ENCODE results near the gene CDR2. TPM values are rescaled to one million over a fixed set of nuclear protein-coding genes. Genes with fewer than 3 reads are reported as not detected.

CDR2 gene
- total RNA-seq, 1 donor from 2014 or later = 18.9 TPM

DNA sequence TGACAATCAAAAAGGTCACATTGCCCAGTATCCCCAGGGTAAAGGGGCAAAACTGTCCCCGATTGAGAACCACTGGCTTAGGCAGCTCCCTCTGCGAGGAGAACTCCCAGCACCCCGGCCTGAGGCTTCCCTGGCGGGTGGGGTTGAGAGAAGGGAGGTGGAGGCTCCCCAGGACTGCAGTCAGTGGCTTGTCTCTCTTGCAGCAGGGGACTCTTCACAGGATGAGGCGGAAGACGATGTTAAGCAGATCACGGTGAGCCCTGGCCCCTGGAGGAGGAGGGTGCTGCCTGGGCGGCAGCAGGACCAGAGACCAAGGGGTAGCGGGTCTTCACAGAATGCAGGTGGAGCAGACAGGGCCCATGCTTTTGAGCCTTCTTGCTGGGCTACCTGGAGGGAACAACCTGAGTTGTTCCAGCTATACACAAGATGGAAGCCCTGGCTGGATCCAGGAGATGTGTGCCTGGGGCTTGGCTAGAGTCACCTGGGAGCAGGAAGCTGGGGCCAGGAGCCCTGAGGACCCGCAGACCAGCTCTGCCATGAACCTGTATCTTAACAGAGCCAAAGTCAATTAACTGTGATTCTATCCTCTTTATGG is 60.4 kb downstream of the CDR2 start:
- H3K27ac Mint-ChIP-seq = no peak overlapping the region
- TF ChIP-seq, protein P1, sequence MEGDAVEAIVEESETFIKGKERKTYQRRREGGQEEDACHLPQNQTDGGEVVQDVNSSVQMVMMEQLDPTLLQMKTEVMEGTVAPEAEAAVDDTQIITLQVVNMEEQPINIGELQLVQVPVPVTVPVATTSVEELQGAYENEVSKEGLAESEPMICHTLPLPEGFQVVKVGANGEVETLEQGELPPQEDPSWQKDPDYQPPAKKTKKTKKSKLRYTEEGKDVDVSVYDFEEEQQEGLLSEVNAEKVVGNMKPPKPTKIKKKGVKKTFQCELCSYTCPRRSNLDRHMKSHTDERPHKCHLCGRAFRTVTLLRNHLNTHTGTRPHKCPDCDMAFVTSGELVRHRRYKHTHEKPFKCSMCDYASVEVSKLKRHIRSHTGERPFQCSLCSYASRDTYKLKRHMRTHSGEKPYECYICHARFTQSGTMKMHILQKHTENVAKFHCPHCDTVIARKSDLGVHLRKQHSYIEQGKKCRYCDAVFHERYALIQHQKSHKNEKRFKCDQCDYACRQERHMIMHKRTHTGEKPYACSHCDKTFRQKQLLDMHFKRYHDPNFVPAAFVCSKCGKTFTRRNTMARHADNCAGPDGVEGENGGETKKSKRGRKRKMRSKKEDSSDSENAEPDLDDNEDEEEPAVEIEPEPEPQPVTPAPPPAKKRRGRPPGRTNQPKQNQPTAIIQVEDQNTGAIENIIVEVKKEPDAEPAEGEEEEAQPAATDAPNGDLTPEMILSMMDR (conservative IDR thresholded peaks at IDR 0.05) = no peak
- peaks cover 9% of the 10 kb centered on the region for H3K36me3 Mint-ChIP-seq
- H3K4me1 Mint-ChIP-seq (ENCODE audit: unreplicated experiment) = no peaks in the 10 kb centered on the region
- no peaks in the 10 kb centered on the region for H3K27me3 Mint-ChIP-seq
- no peak overlapping the region for H3K4me3 Mint-ChIP-seq
- no peak for DNase-seq (ENCODE audit: extremely low spot score, unreplicated experiment)
- no peaks in the 10 kb centered on the region for H3K9me3 Mint-ChIP-seq

DNA sequence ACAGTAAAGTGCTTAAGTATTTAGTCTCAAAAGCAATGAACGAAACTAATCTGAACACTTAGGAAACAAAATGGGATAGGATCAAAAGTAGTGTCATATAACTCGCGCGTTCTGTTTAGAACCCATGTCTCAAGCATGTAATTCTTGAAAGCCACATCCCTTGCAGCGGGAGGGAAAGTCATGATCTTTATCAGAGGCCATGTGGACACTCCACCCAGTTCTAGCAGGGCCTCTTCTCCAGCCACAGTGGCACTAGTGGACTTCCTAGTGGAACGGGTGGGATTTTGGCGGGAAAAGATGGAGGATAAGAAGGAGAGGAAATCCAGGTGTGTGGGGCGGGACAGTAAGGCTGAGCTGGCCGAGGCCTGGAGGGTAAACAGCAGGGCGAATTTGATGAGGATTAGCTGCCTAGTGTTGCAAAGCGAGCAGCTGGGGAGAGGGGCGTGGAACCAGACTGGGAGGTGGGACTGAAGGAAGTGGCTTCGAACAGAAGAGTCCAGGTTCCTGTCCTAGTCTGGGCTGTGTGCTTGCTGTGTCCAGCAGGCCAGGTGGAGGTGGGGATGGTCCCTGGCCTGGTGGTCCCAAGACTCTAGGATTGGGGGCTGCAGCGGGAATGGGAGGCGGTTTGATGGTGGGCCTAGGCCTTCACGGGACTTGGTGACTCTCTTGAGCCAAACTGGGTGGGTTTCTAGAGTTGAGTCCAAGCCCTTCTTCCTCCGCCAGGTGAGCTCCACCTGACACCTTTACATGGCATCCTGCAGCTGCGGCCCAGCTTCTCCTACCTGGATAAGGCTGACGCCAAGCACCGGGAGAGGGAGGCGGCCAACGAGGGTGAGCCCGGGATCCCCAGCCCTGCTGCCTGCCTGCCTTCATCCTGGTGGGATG is 61.3 kb downstream of the CDR2 start:
- TF ChIP-seq, protein P1 (conservative IDR thresholded peaks at IDR 0.05) = no peak
- Mint-ChIP-seq H3K27me3 (no peaks in the 10 kb centered on the region), H3K4me1 (ENCODE audit: unreplicated experiment) (no peaks in the 10 kb centered on the region), H3K27ac (no peak overlapping the region), H3K36me3 (peaks cover 10% of the 10 kb centered on the region), H3K9me3 (no peaks in the 10 kb centered on the region), H3K4me3 (no peak overlapping the region)
- no peak for DNase-seq (ENCODE audit: extremely low spot score, unreplicated experiment)

DNA sequence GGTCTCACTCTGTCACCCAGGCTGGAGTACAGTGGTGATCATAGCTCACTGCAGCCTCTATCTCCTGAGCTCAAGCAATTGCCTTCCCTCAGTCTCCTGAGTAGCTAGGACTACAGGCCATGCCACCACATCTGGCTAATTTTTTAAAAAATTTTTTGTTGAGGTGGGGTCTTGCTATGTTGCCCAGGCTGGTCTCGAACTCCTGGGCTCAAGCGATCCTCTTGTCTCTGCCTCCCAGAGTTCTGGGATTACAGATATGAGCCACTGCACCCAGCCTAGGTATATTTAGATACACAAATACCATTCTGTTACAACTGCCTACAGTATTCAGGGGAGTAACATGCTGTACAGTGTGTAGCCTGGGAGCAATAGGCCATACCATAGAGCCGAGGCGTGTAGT is 62.9 kb downstream of the CDR2 start:
- DNase-seq (ENCODE audit: extremely low spot score, unreplicated experiment) = no peak
- no peak overlapping the region for H3K4me3 Mint-ChIP-seq
- H3K4me1 Mint-ChIP-seq (ENCODE audit: unreplicated experiment) = no peaks in the 10 kb centered on the region
- H3K9me3 Mint-ChIP-seq = no peaks in the 10 kb centered on the region
- H3K36me3 Mint-ChIP-seq = peaks cover 13% of the 10 kb centered on the region
- H3K27me3 Mint-ChIP-seq = no peaks in the 10 kb centered on the region
- TF ChIP-seq, protein P1 (conservative IDR thresholded peaks at IDR 0.05) = no peak
- H3K27ac Mint-ChIP-seq = no peak overlapping the region

DNA sequence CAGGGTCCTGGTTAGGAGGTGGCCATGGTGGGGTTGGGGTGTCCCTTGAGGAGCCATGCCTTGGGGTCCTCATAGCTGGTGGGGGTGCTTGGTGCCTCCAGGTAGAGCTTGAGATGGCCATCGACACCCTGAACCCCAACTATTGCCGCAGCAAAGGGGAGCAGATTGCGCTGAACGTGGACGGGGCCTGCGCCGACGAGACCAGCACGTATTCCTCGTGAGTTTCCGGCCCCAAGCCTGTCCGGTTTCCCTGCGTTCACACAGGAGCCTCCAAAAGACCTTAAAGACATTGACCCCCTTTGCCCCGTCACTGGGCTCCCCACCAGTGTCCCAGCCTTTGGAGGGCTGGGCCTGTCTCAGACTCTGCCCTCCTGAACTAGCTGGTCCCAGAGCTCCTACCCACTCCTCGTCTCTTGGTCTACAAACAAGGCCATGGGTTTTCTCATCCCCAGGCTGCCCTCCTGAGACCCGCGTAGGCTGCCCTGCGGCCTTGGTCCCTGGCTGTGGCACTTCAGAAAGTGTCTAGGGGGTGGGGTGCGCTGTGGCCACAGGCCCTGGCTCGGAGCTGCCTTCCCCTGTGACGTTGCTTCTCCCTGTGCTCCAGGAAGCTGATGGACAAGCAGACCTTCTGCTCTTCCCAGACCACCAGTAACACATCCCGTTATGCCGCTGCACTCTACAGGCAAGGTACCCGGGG is 65.4 kb downstream of the CDR2 start:
- Mint-ChIP-seq H3K4me1 (ENCODE audit: unreplicated experiment) (no peaks in the 10 kb centered on the region), H3K27ac (no peak overlapping the region), H3K27me3 (no peaks in the 10 kb centered on the region), H3K4me3 (no peak overlapping the region), H3K9me3 (no peaks in the 10 kb centered on the region), H3K36me3 (peaks cover 16% of the 10 kb centered on the region)
- no peak for DNase-seq (ENCODE audit: extremely low spot score, unreplicated experiment)
- TF ChIP-seq, protein P1 (conservative IDR thresholded peaks at IDR 0.05) = no peak

DNA sequence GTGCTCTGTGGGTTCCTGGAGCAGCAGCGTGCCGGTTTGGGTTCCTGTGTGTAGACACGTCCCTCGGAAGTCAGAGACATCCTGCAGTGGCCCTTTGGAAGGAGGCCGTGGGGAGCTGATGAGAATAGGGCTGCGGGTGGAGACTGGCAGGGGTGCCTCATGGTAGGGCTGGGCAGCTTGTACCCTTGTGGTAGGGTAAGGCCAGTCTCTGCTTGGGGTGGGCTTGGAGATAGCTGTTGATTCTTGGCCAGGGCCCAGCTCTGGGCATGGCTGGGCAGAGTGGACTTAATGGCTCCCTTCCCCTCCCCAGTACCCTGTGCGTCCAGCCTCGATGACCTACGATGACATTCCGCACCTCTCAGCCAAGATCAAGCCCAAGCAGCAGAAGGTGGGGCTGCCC is 66.6 kb downstream of the CDR2 start:
- Mint-ChIP-seq H3K27ac (no peak overlapping the region), H3K27me3 (no peaks in the 10 kb centered on the region), H3K4me1 (ENCODE audit: unreplicated experiment) (no peaks in the 10 kb centered on the region), H3K9me3 (no peaks in the 10 kb centered on the region), H3K4me3 (no peak overlapping the region), H3K36me3 (peaks cover 17% of the 10 kb centered on the region)
- TF ChIP-seq, protein P1 (conservative IDR thresholded peaks at IDR 0.05) = no peak
- DNase-seq (ENCODE audit: extremely low spot score, unreplicated experiment) = no peak
